Measurements from ENCODE around the gene CAAP1. TPM values are rescaled to one million over a fixed set of nuclear protein-coding genes. Genes with fewer than 3 reads are reported as not detected.

The CAAP1 gene
- 12.6 and 15.9 TPM in 2 replicates for total RNA-seq (ENCODE audit: low replicate concordance)

GRCh38 chr9:26892251-26893029 is at the start of gene CAAP1:
CAAP1 (minus strand) TSS chr9:26892802; CDS start chr9:26892715, 87 bp downstream.

Other genes with a start within 250 kb of the CAAP1 start
- 37.6 and 37.8 TPM in 2 replicates for gene PLAA, start 54.4 kb upstream of the CAAP1 start, total RNA-seq (ENCODE audit: low replicate concordance)
- gene IFT74, start 63.6 kb upstream of the CAAP1 start, total RNA-seq (ENCODE audit: low replicate concordance) = 10.4 and 17.9 TPM in 2 replicates
- gene LRRC19, start 112.9 kb upstream of the CAAP1 start, total RNA-seq (ENCODE audit: low replicate concordance) = not detected in 2 replicates
- gene TEK, start 216.4 kb upstream of the CAAP1 start, total RNA-seq (ENCODE audit: low replicate concordance) = 0.23 and 29.1 TPM in 2 replicates

Measured in smooth muscle cell of the coronary artery (primary cell).